Posterior vena cava (tissue), 2 donors: Measurements from ENCODE around the gene RGS6. TPM values are rescaled to one million over a fixed set of nuclear protein-coding genes. Genes with fewer than 3 reads are reported as not detected.

Source experiments
- DNase-seq: peaks from one replicate; pipeline ENCODE4 v3.0.0-alpha.2; 2020; ENCODE audit warnings: low spot score
- intact Hi-C, 2 donors: fragments of 100-400 bp; cut with DNase I; formaldehyde crosslinking; loops; one replicate each; pipeline versions ENCODE4 v1.14.1 to v1.14.2; 2022 to 2023
- total RNA-seq, 2 donors: library from RNA; stranded (reverse); fragmentation: NEBNext Ultra II Directional; extraction: Animal tissue kit (Norgen Biotek cat#: 25700); gene quantifications; one replicate each; pipeline ENCODE4 v1.2.1, GENCODE V29; 2021
- donor health status: DM: yes; HTN: yes; CAD: no.
- donor health status: DM: yes; HTN: yes; CAD: no.

The RGS6 gene
- total RNA-seq, 2 donors from 2014 or later = 1.1 to 2.0 TPM

GRCh38 chr14:72522847-72523246 lies 590.6 kb downstream of the RGS6 start:
- no peak for DNase-seq
- intact Hi-C loops = loop anchor here in 1 of 2 donors (1.0 kb wide), 1 partner anchor 19 kb away; no protein-coding TSS in a partner anchor

GRCh38 chr14:72523424-72524294 lies 591.4 kb downstream of the RGS6 start:
- intact Hi-C loops = loop anchor here in 1 of 2 donors (1.0 kb wide), 1 partner anchor 19 kb away; no protein-coding TSS in a partner anchor
- no peak for DNase-seq

- DNase-seq = no peak
- intact Hi-C loops = no loop called here
These were observed 592.0 kb downstream of the RGS6 start for GRCh38 chr14:72524295-72524629.

GRCh38 chr14:72525087-72525915 lies 593.1 kb downstream of the RGS6 start:
- intact Hi-C loops = no loop called here
- no peak for DNase-seq

GRCh38 chr14:72527591-72527990 lies 595.4 kb downstream of the RGS6 start:
- intact Hi-C loops = no loop called here
- no peak for DNase-seq

- intact Hi-C loops = no loop called here
- DNase-seq = no peak
These were observed 596.0 kb downstream of the RGS6 start for GRCh38 chr14:72528059-72528862.

- intact Hi-C loops = no loop called here
These were observed 596.6 kb downstream of the RGS6 start for GRCh38 chr14:72528863-72529175.

GRCh38 chr14:72532686-72533454 lies 600.6 kb downstream of the RGS6 start:
- intact Hi-C loops = no loop called here
- no peak for DNase-seq

More at GRCh38 chr14:72528863-72529175, 596.6 kb downstream of the RGS6 start:
- no peak for DNase-seq

- intact Hi-C loops = no loop called here
These were observed 603.3 kb downstream of the RGS6 start for GRCh38 chr14:72535485-72535884.

GRCh38 chr14:72538387-72538786 lies 606.2 kb downstream of the RGS6 start:
- DNase-seq = no peak
- intact Hi-C loops = no loop called here

More at GRCh38 chr14:72535485-72535884, 603.3 kb downstream of the RGS6 start:
- no peak for DNase-seq

GRCh38 chr14:72539661-72540315 lies 607.6 kb downstream of the RGS6 start:
- intact Hi-C loops = no loop called here
- DNase-seq = no peak

- intact Hi-C loops = no loop called here
- no peak for DNase-seq
These were observed 608.6 kb downstream of the RGS6 start for GRCh38 chr14:72540836-72541235.

- no peak for DNase-seq
- intact Hi-C loops = no loop called here
These were observed 609.3 kb downstream of the RGS6 start for GRCh38 chr14:72541546-72541945.

- DNase-seq = no peak
- intact Hi-C loops = no loop called here
These were observed 611.1 kb downstream of the RGS6 start for GRCh38 chr14:72543341-72543740.

- no peak for DNase-seq
- intact Hi-C loops = no loop called here
These were observed 612.6 kb downstream of the RGS6 start for GRCh38 chr14:72544615-72545387.

- intact Hi-C loops = no loop called here
- DNase-seq = no peak
These were observed 613.4 kb downstream of the RGS6 start for GRCh38 chr14:72545411-72546311.
